Anterior cingulate cortex (tissue), 58 donors: ENCODE measurements around the gene MAP3K7.

Source experiments
- DNase-seq, 58 donors: peaks; one replicate each; lab custom pipeline; 2025; lab: John Stamatoyannopoulos, UW

Gene MAP3K7

DNA sequence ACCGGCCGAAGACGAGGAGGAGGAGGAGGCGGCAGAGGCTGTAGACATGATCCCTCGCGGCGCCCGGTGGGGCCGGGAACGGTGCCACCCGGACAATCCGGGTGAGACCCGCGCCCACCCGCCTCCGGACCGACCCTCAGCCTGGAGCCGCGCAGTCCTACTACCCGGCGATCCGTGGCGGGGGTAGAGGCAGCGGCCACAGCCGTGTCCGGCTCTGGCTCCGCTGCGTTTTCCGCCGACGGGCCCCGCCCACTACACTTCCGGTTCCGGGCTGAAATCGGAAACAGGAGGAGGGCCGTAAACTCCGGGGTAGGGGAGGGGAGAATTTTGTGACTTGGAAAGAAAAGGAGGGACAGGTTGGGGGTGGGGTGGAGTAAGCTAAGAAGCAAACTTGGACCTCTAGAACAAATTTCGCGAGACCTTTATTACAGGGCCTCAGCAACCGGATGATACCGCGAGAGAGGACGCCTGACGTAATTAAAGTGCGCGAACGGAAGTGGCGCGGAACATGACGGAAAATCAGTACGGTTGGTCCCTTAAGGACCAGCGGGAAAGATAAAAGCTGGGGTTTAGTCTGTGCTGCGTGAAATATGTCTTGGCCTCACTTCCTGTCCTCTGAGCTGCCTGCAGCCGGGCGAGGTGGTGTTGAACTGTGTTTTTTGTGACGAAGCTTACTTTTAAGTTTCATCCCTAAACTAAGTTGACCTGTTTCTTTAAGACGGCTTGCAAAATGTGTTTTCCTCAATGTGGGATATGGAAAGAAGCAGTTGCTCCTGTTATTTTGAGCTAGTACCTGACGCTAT, at the start of gene MAP3K7:
MAP3K7 (minus strand) TSS at position 237 of the 803 bp plus-strand sequence; CDS start at position 48, 189 bp downstream.
- DNase-seq: peak; percentile 62 to 100 (median 90)

DNA sequence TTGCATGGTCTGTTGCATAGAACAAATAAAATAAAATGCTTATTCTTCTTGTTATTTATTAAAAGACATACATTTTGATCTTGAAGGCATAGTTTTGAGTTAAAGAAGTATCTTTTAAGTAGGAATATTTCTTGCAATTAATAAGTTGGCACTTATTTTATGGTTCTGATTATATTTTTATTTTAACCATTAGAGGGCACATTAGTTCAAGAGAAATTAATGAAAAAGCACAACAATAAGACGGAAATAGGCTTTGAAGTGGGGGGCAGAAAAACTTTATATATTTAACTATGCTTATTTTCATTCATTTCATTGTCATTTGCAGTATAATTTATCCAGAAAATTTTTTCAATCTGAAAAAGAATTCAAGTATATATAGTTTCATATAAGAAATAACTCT, 44.2 kb upstream of the MAP3K7 start:
- DNase-seq: no peak

DNA sequence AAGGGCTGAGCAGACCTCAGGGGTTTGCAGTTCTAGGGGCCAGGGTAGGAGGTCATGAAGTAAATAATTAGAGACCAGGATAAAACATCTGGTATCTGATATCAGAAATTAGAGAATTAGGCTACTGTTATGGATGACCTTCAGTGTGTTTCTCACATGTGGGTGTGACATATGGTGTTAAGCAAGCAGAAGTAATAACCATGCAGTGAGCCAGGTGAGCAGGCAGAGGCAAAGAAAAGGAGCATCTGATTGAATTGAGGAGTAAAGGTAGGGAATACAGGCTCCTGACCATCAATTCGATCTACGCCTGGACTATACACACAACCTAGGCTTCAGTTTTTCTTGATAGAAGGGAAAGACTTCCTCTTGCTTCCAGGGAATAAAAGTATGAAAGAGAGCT, 34.7 kb upstream of the MAP3K7 start:
- no peak for DNase-seq

DNA sequence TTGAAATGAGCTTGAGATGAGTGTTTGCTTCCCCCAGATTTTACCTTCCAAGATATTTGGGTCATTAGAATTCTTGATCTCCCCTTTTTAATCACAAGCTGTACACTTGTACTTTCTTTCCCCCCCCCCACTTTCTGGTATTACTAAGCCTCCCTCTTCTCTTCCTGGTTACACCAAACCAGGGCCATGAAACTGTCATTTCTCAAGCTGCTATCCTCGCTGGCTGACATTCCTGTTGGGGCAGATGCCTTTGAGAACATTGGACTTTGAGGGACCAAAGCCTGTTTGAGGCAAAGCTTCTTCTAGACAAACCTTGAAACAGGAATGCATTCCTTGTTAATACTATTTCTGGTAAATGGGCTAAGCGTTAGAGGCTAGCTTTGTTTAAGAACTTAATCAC, 32.3 kb upstream of the MAP3K7 start:
- no peak for DNase-seq

DNA sequence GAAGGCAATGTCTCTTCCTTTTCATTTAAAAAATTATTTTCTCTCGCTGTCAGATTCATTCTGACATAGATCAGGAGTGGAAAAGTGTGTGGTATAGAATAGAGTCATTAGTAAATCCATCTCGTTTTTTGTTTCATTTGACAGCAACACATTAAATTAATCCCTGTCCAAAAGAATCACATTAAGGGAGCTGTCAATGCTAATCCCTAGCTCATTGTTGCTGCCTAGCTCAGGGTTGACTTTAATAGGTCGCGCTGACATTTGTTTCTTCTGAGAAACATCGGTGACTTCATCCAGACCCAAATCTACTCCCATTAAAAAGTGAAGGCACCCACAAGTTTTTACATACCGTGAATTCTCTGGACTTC, 25.4 kb upstream of the MAP3K7 start:
- no peak for DNase-seq

DNA sequence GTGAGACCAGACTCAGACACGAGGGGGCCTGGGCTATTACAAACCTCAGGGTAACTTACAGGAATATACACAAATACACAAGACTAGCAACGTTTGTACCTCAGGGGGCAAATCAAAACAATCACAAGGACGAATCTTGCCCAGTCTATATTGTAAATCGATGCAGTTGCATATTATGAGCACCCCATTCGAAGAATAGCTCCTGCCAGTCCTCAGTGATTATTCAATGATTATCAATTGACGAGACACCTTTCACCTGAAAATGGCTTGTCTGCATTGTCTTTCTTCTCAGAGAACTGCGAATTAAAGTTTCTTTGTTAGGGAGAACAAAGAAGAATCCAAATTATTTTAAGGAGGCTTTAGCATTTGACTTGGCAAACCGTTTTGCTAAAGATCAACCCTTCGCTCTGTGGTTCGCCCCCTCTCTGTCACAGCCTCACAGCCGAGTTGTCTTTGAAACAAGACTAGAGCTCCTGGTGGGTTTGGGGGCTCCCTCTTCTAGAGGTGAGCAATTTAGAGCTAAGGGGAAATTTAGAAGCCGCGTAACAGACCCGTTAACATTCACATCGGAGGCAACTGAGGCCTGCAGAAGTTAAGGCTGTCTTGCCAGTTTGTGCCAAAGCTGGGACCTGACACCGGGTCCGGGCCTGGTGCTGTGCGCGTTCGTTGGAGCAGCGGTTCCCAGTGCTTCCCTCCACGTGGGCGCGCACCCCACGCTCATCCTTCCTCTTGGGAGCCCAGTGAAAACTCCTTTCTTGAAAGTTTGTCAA, 24.9 kb upstream of the MAP3K7 start:
- DNase-seq: peak in 10 of 58 donors; percentile 0 to 43 (median 2)

DNA sequence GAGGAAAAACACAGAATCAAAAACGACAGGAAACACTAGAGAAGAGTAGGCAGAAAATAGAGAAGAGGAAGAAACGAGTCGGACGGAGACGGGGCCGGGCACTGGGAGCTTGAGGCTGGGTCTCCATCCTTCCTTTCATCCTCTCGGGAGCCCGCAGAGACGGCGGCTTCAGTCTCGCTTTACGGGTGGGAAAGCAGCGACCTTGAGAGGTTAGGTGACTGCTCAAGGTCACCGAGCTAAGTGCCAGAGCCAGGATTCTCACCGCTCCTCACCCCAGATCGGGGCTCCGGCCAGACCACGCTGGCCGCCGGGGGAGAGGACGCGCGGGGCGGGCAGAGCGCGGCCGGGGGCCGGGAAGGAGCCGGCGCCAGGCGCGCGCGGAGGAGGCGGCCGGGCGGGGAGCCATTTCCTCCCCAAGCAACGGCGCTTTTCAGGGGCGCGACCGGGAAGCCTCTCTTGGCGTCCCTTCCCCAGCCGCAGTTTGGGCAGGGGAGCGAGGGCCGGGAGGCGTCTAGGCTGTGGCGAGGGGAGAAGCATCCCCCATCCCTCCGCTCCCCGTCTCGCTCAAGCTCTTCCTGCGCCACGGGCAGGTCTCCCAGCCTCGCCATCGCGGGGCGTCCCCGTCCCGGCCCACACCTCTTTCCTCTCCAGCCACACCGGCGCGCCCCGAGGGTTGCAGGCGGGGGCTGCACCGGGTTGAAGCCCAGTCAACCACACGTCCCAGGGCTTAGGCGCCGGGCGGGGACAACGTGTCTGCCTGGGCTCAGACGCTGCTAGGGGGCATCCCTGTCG, 24.1 kb upstream of the MAP3K7 start:
- DNase-seq: peak in 51 of 58 donors; percentile 4 to 86 (median 41)

DNA sequence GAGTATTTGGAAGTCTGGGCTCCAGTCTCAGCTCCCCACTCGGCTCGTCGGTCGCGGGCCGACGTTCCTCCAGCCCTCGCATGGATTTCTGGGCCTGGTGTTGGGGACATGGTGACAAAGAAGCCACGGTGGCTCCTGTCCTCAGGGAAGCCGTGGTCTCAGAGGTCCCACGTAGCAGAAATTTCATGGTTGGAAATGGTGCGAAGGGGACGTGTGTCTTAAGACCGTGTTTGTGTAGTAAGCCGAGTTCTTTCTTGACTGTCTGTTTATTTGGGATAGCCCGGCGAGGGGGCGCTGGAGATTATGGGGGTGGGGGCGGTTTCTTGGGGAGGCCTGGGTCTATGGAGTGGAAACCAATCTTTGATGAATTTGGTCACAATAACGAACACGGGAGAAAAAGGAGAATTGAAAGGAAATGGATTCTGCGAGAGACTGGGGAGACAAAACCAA, 23.5 kb upstream of the MAP3K7 start:
- DNase-seq: peak in 30 of 58 donors; percentile 2 to 61 (median 22)

DNA sequence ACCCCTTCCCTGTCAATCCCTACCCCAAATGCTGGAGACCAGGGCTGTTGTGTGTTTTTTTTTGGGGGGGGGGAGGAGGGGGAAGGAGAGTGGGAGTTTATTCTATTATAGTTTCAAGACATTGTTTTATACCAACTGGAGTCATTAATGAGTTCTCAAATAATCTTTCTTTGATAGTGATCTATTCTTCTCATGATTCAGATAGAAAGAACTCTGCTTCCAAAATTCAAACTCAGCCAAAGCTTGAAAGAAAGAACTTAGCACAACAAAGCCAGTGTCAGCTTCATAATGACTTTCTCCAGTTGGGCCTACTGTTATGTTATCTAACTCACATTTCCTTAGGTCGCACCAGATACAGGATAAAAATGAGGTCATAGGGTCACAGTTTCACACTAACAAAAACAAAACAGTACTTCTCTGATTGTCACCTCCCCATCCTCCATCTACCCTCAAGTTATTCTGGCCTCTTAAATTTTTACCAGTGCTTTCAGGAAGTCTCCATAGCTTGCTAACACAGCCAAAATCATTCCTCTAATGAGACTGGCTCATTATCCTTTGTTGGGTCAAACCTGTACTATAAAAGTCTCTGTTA, 19.0 kb upstream of the MAP3K7 start:
- DNase-seq: no peak

DNA sequence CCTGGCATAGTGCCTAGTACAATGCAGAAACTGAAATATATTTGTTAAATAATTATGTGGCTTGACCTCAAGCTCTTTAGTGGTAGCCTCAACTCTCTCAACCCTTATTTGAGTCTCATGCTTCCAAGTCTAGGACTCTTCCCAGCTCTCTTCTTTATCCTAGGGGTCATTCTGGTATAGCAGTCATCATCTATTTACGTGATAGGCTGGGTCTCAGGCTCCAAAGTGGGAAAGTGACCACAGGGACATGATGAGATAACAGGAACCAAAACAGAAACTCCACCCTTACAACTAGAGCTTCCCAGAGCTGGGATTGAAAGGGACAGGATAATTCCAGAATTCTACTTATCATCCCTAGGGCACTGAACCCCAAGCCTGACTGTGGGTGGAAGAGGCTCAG, 17.7 kb upstream of the MAP3K7 start:
- no peak for DNase-seq

DNA sequence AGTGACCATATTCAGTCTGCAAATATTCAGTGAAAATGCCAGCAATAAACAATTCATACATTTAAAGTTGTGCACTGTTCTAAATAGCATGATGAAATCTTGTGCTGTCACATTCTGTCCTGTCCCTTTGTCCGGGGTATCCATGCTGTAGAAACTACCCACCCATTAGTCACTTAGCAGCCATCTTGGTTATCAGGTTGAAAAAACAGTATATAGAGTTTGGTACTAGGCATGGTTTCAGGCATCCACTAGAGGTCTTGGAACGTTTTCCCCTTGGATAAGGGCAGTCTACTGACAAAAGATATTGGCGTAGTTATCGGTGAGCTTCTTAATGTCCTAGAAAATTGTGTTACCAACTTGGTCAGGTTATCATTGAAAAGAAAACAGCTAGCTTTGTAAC, 12.3 kb upstream of the MAP3K7 start:
- no peak for DNase-seq

DNA sequence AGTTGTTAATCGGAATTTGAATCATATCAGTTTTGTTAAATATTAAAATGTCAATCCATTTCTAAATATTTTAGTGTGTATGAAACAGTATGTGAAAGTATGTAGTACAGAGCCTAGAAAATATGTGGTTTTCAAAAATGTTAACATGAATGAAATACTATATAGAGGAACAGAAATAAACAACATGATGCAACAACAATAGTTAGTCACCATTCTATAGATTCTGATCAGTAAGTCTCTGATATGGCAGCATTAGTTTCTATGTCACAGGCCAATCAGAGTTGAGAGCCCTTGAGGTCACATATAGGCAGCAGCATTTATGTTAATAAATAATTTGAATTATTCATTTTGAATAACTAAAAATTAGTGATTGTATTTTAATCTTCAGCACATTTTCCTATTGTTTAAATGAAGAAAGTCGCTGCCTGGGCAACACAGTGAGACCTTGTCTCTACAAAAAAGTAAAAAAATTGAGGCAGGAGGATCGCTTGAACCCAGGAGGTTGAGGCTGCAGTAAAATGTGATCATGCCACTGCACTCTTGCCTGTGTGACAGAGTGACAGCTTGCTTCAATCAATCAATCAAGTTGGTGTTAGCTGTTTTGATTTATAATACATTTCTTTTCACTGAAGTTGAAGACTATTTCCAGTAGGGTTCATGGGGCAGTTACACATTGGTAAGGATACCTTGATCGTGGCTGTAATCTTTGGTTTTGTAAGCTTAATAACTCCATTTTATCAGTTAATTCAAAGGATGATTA, 11.5 kb upstream of the MAP3K7 start:
- DNase-seq: no peak

DNA sequence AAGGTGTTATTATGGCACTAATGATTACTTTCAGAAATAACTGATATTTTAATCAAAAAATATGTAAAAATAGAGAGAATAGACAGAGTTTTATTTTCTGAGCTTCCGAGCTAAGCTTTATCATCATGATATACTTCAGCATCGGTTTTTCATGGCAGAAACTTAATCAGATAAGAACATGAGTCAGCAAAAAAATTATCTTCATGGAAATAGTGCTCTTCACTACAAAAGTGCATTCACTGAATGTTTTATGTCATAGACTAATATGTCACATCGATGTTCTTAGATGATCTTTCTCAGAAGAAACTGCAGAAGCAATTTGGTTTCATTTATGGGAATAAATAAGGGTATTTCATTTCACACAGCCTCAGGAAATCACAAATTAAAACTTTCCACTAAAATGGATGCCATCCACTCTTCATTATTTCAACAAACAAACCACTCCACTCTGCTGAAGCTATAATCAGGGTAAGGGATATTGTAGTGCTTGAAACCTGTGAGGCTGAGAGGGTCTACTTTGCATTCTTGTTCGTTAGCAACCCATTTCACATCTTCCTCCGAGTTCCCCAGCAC, 10.2 kb upstream of the MAP3K7 start:
- no peak for DNase-seq

DNA sequence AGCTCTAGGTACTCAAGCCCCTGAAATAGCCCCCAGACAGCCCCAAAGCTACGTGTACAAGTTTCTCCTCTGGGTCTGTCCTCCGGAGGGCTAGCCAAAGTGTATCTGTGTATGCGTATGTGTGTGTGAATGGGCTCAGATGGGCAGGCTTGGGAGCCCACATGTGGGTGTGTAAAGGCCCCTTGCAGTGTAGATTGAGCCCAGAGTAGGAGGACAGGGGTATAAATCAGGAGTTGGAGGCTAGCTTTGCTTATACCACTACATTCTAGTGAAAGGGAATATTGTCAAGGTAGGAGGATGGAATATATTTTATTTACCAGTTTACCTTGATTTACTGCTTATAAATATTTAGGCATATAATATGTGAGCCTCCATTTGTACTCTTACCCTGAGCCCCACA, 9.0 kb upstream of the MAP3K7 start:
- DNase-seq: no peak

DNA sequence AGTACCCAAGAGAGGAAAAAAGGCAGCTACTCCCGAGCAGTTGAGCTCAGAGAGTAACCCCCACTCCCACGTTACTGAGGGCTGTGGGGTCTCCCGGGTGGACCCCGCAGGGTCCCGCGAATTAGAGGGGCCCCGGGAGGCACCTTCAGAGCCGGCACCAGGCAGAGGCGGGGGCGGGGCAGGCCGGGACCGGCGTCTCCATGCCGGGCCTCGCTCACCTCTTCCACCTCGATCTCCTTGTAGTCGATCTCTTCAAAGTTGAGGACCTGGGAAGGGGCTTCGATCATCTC, 381 bp downstream of the MAP3K7 start:
- peak in 2 of 58 donors; percentile 35 for DNase-seq

DNA sequence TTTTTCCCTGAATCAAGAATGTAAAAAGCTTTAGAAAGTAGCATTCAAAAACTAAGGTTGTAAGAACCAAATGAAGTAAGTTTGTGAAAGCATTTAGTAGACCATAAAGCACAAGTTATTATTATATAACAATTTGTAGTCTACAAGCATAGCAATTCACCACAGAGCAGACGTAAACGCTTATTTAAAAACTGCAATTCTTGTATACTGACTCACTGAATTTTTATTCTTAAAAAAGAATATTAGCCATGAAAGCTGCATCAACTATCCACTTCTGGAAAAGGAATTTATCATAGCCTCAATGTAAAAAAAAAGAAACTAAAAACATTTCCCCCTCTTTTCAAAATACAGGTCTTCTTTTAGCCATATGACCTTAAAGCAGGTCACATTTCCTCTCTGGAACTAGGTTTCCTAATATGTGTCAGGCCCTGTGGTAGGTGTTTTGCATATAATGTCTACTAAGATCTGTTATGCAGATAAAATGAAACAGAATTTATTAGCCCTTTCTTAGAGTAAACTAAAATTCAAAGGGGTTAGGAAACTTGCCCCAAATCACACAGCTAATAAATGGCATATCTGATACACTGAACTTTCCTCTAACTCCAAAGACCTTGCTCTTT, 2.1 kb downstream of the MAP3K7 start:
- no peak for DNase-seq

DNA sequence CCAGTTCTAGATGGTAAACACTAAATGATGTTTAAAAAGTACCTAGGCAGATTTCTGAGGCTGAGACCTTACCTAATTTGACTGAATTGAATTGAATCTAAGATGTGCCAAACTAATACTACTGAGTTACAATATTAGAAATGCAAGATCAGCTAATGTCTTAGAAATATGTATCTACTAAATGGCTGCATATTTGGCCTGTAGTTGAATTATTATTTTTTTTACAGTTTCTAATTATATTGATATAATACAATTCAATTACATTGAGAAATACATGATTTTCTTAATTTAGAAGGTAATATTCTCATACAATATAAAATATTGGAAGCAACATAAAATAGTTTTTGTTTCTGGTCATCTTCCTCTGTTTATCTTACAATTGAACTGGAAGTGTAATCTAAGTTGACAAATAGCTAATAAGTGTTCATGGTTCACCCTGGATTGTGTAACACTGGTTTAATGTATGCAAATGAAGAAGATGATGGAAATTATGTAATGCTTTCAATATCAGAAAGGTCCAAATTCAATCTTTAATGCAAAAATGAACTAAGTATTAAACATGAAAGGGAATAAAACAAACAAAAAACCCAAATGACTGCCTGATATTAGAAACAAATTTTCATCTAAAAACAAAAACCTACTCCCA, 2.9 kb downstream of the MAP3K7 start:
- no peak for DNase-seq

DNA sequence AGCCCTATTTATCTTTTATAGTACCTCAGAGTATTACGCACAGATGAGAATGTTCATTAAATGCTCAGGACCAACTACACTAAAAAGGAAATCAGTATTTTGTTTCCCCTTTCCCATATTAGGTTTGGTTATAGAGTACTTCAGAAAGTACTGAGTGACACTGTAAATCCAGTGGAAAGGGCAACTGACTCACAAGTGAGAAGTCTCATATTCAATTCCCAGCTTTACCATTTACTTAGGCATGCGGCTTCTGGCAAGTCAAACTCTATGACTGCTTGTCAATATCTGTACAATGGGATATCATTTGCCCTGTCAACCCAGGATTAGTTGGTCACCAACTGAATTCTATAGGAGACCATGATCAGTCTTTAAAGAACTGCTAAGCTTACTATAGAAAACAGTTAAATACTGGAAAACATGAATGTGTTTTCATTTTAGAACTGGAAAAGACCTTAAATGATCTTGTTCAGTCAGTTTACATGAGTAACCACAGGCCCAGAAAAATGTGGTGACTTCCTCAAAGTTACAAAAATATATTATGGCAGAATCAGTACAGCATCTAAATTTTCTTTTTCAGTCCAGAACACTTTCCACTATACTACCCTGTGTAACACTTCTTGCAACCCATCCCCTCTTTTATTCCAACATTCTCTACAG, 3.6 kb downstream of the MAP3K7 start:
- DNase-seq: no peak
